ENCODE results near the gene CCDC146. TPM values are rescaled to one million over a fixed set of nuclear protein-coding genes. Genes with fewer than 3 reads are reported as not detected.

The CCDC146 gene
- total and polyA plus RNA-seq, 2 of the 13 experiments (the other 11 are each of a cell fraction or from before 2014, with no cell fraction given) = 2.4 to 4.1 TPM

DNA sequence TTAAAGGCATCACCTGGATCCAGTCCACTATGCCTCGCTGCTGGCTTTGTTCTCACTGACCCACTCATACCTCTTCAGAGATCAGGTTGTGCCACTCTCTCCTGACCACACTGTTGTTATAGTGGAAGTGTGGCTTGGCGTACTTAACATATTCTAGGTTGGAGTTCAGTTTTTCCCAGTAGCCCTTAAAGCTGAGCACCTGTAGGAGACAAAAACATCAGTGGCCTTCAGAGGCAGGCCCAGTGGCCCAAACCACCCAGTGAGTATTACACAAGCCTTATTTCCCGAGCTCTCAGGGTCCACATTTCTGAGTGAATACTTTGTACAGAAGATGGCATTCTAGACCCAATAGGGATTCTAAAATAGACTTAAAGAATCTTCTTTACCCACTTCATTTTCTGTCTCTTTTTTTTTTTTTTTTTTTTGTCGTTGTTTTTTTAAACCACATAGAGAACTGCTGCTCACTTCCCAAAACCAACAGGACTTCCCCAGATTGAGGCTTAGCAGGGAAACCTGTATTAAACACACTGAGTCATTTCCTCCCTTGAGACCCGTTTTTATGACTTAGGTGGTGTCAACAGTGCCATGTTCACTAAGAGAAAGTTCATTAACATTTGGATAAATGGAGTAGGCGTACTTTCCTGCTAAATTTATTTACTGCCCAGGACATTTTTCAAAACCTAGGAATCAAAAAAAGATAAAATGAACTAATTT is 207.9 kb downstream of the CCDC146 start:
- no peak for TF ChIP-seq GATAD2A (CRISPR knock-in tag; IDR thresholded peaks at IDR 0.05)
- TF ChIP-seq ERF (CRISPR knock-in tag; IDR thresholded peaks at IDR 0.05) = no peak
- TF ChIP-seq ZNF317 (CRISPR knock-in tag; IDR thresholded peaks at IDR 0.05) = no peak
- TF ChIP-seq, protein P1, sequence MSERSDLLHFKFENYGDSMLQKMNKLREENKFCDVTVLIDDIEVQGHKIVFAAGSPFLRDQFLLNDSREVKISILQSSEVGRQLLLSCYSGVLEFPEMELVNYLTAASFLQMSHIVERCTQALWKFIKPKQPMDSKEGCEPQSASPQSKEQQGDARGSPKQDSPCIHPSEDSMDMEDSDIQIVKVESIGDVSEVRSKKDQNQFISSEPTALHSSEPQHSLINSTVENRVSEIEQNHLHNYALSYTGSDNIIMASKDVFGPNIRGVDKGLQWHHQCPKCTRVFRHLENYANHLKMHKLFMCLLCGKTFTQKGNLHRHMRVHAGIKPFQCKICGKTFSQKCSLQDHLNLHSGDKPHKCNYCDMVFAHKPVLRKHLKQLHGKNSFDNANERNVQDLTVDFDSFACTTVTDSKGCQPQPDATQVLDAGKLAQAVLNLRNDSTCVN (CRISPR knock-in tag; IDR thresholded peaks at IDR 0.05; ENCODE audit: borderline replicate concordance) = no peak
- TF ChIP-seq THYN1 (CRISPR knock-in tag; IDR thresholded peaks at IDR 0.05; ENCODE audit: borderline replicate concordance, low read depth) = no peak
- TF ChIP-seq, protein P2, sequence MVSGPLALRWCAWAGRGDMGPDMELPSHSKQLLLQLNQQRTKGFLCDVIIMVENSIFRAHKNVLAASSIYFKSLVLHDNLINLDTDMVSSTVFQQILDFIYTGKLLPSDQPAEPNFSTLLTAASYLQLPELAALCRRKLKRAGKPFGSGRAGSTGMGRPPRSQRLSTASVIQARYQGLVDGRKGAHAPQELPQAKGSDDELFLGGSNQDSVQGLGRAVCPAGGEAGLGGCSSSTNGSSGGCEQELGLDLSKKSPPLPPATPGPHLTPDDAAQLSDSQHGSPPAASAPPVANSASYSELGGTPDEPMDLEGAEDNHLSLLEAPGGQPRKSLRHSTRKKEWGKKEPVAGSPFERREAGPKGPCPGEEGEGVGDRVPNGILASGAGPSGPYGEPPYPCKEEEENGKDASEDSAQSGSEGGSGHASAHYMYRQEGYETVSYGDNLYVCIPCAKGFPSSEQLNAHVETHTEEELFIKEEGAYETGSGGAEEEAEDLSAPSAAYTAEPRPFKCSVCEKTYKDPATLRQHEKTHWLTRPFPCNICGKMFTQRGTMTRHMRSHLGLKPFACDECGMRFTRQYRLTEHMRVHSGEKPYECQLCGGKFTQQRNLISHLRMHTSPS (CRISPR knock-in tag; IDR thresholded peaks at IDR 0.05; ENCODE audit: low read depth) = no peak
- TF ChIP-seq ZNF558 (CRISPR knock-in tag; IDR thresholded peaks at IDR 0.05; ENCODE audit: borderline replicate concordance) = no peak
- TF ChIP-seq, protein P3, sequence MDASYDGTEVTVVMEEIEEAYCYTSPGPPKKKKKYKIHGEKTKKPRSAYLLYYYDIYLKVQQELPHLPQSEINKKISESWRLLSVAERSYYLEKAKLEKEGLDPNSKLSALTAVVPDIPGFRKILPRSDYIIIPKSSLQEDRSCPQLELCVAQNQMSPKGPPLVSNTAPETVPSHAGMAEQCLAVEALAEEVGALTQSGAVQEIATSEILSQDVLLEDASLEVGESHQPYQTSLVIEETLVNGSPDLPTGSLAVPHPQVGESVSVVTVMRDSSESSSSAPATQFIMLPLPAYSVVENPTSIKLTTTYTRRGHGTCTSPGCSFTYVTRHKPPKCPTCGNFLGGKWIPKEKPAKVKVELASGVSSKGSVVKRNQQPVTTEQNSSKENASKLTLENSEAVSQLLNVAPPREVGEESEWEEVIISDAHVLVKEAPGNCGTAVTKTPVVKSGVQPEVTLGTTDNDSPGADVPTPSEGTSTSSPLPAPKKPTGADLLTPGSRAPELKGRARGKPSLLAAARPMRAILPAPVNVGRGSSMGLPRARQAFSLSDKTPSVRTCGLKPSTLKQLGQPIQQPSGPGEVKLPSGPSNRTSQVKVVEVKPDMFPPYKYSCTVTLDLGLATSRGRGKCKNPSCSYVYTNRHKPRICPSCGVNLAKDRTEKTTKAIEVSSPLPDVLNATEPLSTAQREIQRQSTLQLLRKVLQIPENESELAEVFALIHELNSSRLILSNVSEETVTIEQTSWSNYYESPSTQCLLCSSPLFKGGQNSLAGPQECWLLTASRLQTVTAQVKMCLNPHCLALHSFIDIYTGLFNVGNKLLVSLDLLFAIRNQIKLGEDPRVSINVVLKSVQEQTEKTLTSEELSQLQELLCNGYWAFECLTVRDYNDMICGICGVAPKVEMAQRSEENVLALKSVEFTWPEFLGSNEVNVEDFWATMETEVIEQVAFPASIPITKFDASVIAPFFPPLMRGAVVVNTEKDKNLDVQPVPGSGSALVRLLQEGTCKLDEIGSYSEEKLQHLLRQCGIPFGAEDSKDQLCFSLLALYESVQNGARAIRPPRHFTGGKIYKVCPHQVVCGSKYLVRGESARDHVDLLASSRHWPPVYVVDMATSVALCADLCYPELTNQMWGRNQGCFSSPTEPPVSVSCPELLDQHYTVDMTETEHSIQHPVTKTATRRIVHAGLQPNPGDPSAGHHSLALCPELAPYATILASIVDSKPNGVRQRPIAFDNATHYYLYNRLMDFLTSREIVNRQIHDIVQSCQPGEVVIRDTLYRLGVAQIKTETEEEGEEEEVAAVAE (CRISPR knock-in tag; IDR thresholded peaks at IDR 0.05; ENCODE audit: borderline replicate concordance) = no peak
- TF ChIP-seq ZNF724P (CRISPR knock-in tag; IDR thresholded peaks at IDR 0.05; ENCODE audit: borderline replicate concordance) = no peak
- no peak for TF ChIP-seq CHD4 (IDR thresholded peaks at IDR 0.05; ENCODE audit: borderline replicate concordance, low read length)
- no peak for TF ChIP-seq ZC3H4 (CRISPR knock-in tag; IDR thresholded peaks at IDR 0.05; ENCODE audit: borderline replicate concordance)
- ATAC-seq (no peak), DNase-seq (ENCODE audit: low spot score) (no peak), FAIRE-seq (no peak)
- in situ Hi-C loops (cut with HindIII; ENCODE audit: extremely low pct_ligation_motif_present, low pct_unique_long_range_greater_than_20kb) (no loop called here), intact Hi-C loops (cut with micrococcal nuclease; ENCODE audit: unreplicated experiment) (loop anchor here (2.0 to 5.0 kb wide), 2 partner anchors 84 to 208 kb away; partner anchors contain the start of gene CCDC146)
- Histone ChIP-seq H3K9me3 (ENCODE audit: low read length) (no peaks in the 10 kb centered on the region), H3K4me1 (ENCODE audit: insufficient read depth, low read length) (peaks cover 17% of the 10 kb centered on the region), H3K4me3 (replicated peaks in 1 of 3; ENCODE audit: insufficient read depth in 1 of 3, low read depth in 2 of 3, low read length in 3 of 3) (no peak overlapping the region), H3K27me3 (ENCODE audit: control insufficient read depth in 1 of 2, insufficient read depth in 2 of 2, low read length in 2 of 2) (no peaks in the 10 kb centered on the region), H2AFZ (ENCODE audit: low read length) (no peak overlapping the region), H3K27ac (ENCODE audit: extremely low read length, insufficient read depth, low read length) (no peak overlapping the region), H3K36me3 (replicated peaks in 1 of 2; ENCODE audit: control insufficient read depth in 1 of 2, insufficient read depth in 2 of 2, low read length in 2 of 2) (peaks cover 5 to 18% of the 10 kb centered on the region in 2 experiments; a peak in 4 of 5 replicates), H3K79me2 (ENCODE audit: insufficient read depth, low read length) (no peaks in the 10 kb centered on the region), H3K4me2 (ENCODE audit: low read depth, low read length) (no peak overlapping the region), H4K20me1 (ENCODE audit: insufficient read depth, low read length) (no peaks in the 10 kb centered on the region), H3K9ac (ENCODE audit: insufficient read depth, low read depth, low read length) (no peak overlapping the region)
- CTCF ChIA-PET (ENCODE audit: low intra/inter-chr PET ratio, low total read pairs) = no interaction called here
- BruUV-seq (replicated peaks) = no TSS peak
- POLR2A ChIA-PET = no interaction called here
- WGBS (ENCODE audit: low lambda C conversion rate) = 91% methylated on average over 6 of the region's 6 CpGs
